Mesendoderm (in vitro differentiated cells): Measurements from ENCODE around the gene LMF1.

Source experiments
- DNase-seq: peaks from one replicate; pipeline ENCODE4 v3.0.0; 2013
- H2AK5ac ChIP-seq: 2 replicates; pipeline ENCODE4 v1.6.1; 2013; ENCODE audit warnings: low read length, inconsistent platforms
- H2BK120ac ChIP-seq: 2 replicates; pipeline ENCODE4 v1.6.1; 2013; ENCODE audit warnings: low read depth, mild to moderate bottlenecking, low read length, moderate library complexity, mixed read lengths
- H2BK15ac ChIP-seq: replicated peaks from 2 replicates; pipeline ENCODE4 v1.6.1; 2013; ENCODE audit warnings: low read depth, mild to moderate bottlenecking, moderate library complexity
- H2BK5ac ChIP-seq: 2 replicates; pipeline ENCODE4 v1.6.1; 2013; ENCODE audit warnings: low read length, inconsistent platforms
- H3K18ac ChIP-seq: 2 replicates; pipeline ENCODE4 v1.6.1; 2013; ENCODE audit warnings: mild to moderate bottlenecking, low read length, mixed read lengths
- H3K23ac ChIP-seq: one replicate; pipeline ENCODE4 v1.6.1; 2013; ENCODE audit warnings: low read length
- H3K27ac ChIP-seq: 2 replicates; pipeline ENCODE4 v1.5.1; 2013; ENCODE audit warnings: low read depth, mild to moderate bottlenecking, inconsistent platforms, low read length, moderate library complexity
- H3K27me3 ChIP-seq: 2 replicates; pipeline ENCODE4 v1.6.1; 2013; ENCODE audit warnings: low read length, control low read depth, mild to moderate bottlenecking, inconsistent platforms; ENCODE audit not compliant: insufficient read depth, poor library complexity
- H3K36me3 ChIP-seq: 2 replicates; pipeline ENCODE4 v1.6.1; 2013; ENCODE audit warnings: low read length, inconsistent platforms; ENCODE audit not compliant: control insufficient read depth, insufficient read depth
- H3K4ac ChIP-seq: one replicate; pipeline ENCODE4 v1.6.1; 2013; ENCODE audit warnings: low read depth, mild to moderate bottlenecking, low read length, moderate library complexity
- H3K4me1 ChIP-seq: 2 replicates; pipeline ENCODE4 v1.6.1; 2013; ENCODE audit warnings: low read depth, low read length, inconsistent platforms; ENCODE audit not compliant: control insufficient read depth
- H3K4me2 ChIP-seq: 2 replicates; pipeline ENCODE4 v1.6.1; 2013; ENCODE audit warnings: low read length
- H3K4me3 ChIP-seq: 2 replicates; pipeline ENCODE4 v1.5.1; 2013; ENCODE audit warnings: mild to moderate bottlenecking, low read length
- H3K56ac ChIP-seq: one replicate; pipeline ENCODE4 v1.6.1; 2013; ENCODE audit warnings: low read length
- H3K79me1 ChIP-seq: 2 replicates; pipeline ENCODE4 v1.6.1; 2013; ENCODE audit warnings: low read length, inconsistent platforms
- H3K79me2 ChIP-seq: 2 replicates; pipeline ENCODE4 v1.6.1; 2013; ENCODE audit warnings: mild to moderate bottlenecking, low read length; ENCODE audit not compliant: control insufficient read depth, insufficient read depth
- H3K9ac ChIP-seq: 2 replicates; pipeline ENCODE4 v1.6.1; 2013; ENCODE audit warnings: low read length, inconsistent platforms
- H4K5ac ChIP-seq: one replicate; pipeline ENCODE4 v1.6.1; 2013; ENCODE audit warnings: low read length
- H4K8ac ChIP-seq: one replicate; pipeline ENCODE4 v1.6.1; 2013; ENCODE audit warnings: low read depth, mild to moderate bottlenecking, control low read depth, low read length, moderate library complexity
- WGBS: extraction: QIAGEN DNeasy Blood & Tissue Kit; methylation state at CpG from one replicate; pipeline ENCODE4 v1.1.7; 2013; ENCODE audit warnings: low lambda C conversion rate, missing lambda C conversion rate; ENCODE audit not compliant: insufficient coverage; ENCODE audit errors: extremely low coverage; 5-methylcytosine and 5-hydroxymethylcytosine counted together

Gene LMF1

GRCh38 chr16:930076-930475 is 40.7 kb downstream of the LMF1 start:
- H2BK15ac ChIP-seq = no peak overlapping the region
- no peaks in the 10 kb centered on the region for H3K4me1 ChIP-seq
- H3K4me3 ChIP-seq = no peak overlapping the region
- no peaks in the 10 kb centered on the region for H3K36me3 ChIP-seq
- no peak overlapping the region for H3K27ac ChIP-seq
- no peak overlapping the region for H2AK5ac ChIP-seq
- no peak overlapping the region for H3K4ac ChIP-seq
- H3K79me2 ChIP-seq = no peaks in the 10 kb centered on the region
- no peak overlapping the region for H2BK5ac ChIP-seq
- no peak overlapping the region for H2BK120ac ChIP-seq
- H3K9ac ChIP-seq = no peak overlapping the region
- no peak overlapping the region for H3K18ac ChIP-seq
- H3K23ac ChIP-seq = no peak overlapping the region
- no peak overlapping the region for H3K4me2 ChIP-seq
- no peak overlapping the region for H3K56ac ChIP-seq
- H4K8ac ChIP-seq = no peak overlapping the region
- H3K79me1 ChIP-seq = no peaks in the 10 kb centered on the region
- WGBS = no CpG with 5 or more reads among the region's 20 CpGs
- H3K27me3 ChIP-seq = no peaks in the 10 kb centered on the region
- no peak for DNase-seq
- H4K5ac ChIP-seq = no peak overlapping the region

GRCh38 chr16:929227-930073 is 41.3 kb downstream of the LMF1 start:
- no peak overlapping the region for H3K18ac ChIP-seq
- no peak overlapping the region for H2AK5ac ChIP-seq
- H3K4ac ChIP-seq = no peak overlapping the region
- H3K56ac ChIP-seq = no peak overlapping the region
- no peak overlapping the region for H4K8ac ChIP-seq
- H2BK15ac ChIP-seq = no peak overlapping the region
- no CpG with 5 or more reads among the region's 45 CpGs for WGBS
- H3K27ac ChIP-seq = no peak overlapping the region
- no peak overlapping the region for H3K4me2 ChIP-seq
- H2BK5ac ChIP-seq = no peak overlapping the region
- H3K4me3 ChIP-seq = no peak overlapping the region
- no peaks in the 10 kb centered on the region for H3K36me3 ChIP-seq
- H3K79me1 ChIP-seq = no peaks in the 10 kb centered on the region
- H2BK120ac ChIP-seq = no peak overlapping the region
- no peaks in the 10 kb centered on the region for H3K27me3 ChIP-seq
- H3K79me2 ChIP-seq = no peaks in the 10 kb centered on the region
- peak overlapping the region; percentile 24 for H3K23ac ChIP-seq
- no peak overlapping the region for H3K9ac ChIP-seq
- no peaks in the 10 kb centered on the region for H3K4me1 ChIP-seq
- no peak for DNase-seq
- H4K5ac ChIP-seq = no peak overlapping the region

- Histone ChIP-seq H2BK5ac (no peak overlapping the region), H3K79me2 (no peaks in the 10 kb centered on the region), H4K8ac (no peak overlapping the region), H3K9ac (no peak overlapping the region), H2BK120ac (no peak overlapping the region), H3K79me1 (no peaks in the 10 kb centered on the region), H4K5ac (no peak overlapping the region), H3K36me3 (no peaks in the 10 kb centered on the region), H3K4ac (no peak overlapping the region), H3K27me3 (no peaks in the 10 kb centered on the region), H3K27ac (no peak overlapping the region), H3K18ac (no peak overlapping the region), H3K23ac (no peak overlapping the region), H3K4me3 (no peak overlapping the region), H2AK5ac (no peak overlapping the region), H3K56ac (no peak overlapping the region), H3K4me2 (no peak overlapping the region), H3K4me1 (no peaks in the 10 kb centered on the region), H2BK15ac (no peak overlapping the region)
- no peak for DNase-seq
- no CpG with 5 or more reads among the region's 11 CpGs for WGBS
These were observed 42.3 kb downstream of the LMF1 start for GRCh38 chr16:928526-928925.

GRCh38 chr16:927931-928330 is 42.9 kb downstream of the LMF1 start:
- H3K18ac ChIP-seq = no peak overlapping the region
- DNase-seq = no peak
- no peak overlapping the region for H3K9ac ChIP-seq
- H3K4me3 ChIP-seq = no peak overlapping the region
- H2BK5ac ChIP-seq = no peak overlapping the region
- H3K79me1 ChIP-seq = no peaks in the 10 kb centered on the region
- no peak overlapping the region for H3K4me2 ChIP-seq
- WGBS = no CpG with 5 or more reads among the region's 18 CpGs
- no peaks in the 10 kb centered on the region for H3K79me2 ChIP-seq
- H3K56ac ChIP-seq = no peak overlapping the region
- no peaks in the 10 kb centered on the region for H3K27me3 ChIP-seq
- no peak overlapping the region for H2AK5ac ChIP-seq
- no peak overlapping the region for H4K8ac ChIP-seq
- no peaks in the 10 kb centered on the region for H3K36me3 ChIP-seq
- H4K5ac ChIP-seq = no peak overlapping the region
- no peak overlapping the region for H2BK15ac ChIP-seq
- H3K23ac ChIP-seq = no peak overlapping the region
- no peak overlapping the region for H3K4ac ChIP-seq
- H3K4me1 ChIP-seq = no peaks in the 10 kb centered on the region
- no peak overlapping the region for H2BK120ac ChIP-seq
- no peak overlapping the region for H3K27ac ChIP-seq

- Histone ChIP-seq H3K79me2 (no peaks in the 10 kb centered on the region), H3K4me2 (no peak overlapping the region), H3K56ac (no peak overlapping the region), H3K23ac (no peak overlapping the region), H3K18ac (no peak overlapping the region), H4K5ac (no peak overlapping the region), H2AK5ac (no peak overlapping the region), H3K27me3 (no peaks in the 10 kb centered on the region), H3K36me3 (no peaks in the 10 kb centered on the region), H2BK15ac (no peak overlapping the region), H3K4me1 (no peaks in the 10 kb centered on the region), H3K27ac (no peak overlapping the region), H4K8ac (no peak overlapping the region), H2BK5ac (no peak overlapping the region), H2BK120ac (no peak overlapping the region), H3K9ac (no peak overlapping the region), H3K4me3 (no peak overlapping the region), H3K79me1 (no peaks in the 10 kb centered on the region), H3K4ac (no peak overlapping the region)
- no peak for DNase-seq
- WGBS = no CpG with 5 or more reads among the region's 15 CpGs
These were observed 43.4 kb downstream of the LMF1 start for GRCh38 chr16:927406-927805.

GRCh38 chr16:926715-927114 is 44.1 kb downstream of the LMF1 start:
- Histone ChIP-seq H2BK15ac (no peak overlapping the region), H3K4me1 (no peaks in the 10 kb centered on the region), H2AK5ac (no peak overlapping the region), H3K56ac (no peak overlapping the region), H3K27ac (no peak overlapping the region), H3K27me3 (no peaks in the 10 kb centered on the region), H3K23ac (no peak overlapping the region), H2BK120ac (no peak overlapping the region), H2BK5ac (no peak overlapping the region), H3K9ac (no peak overlapping the region), H3K79me2 (no peaks in the 10 kb centered on the region), H4K5ac (no peak overlapping the region), H3K36me3 (no peaks in the 10 kb centered on the region), H3K18ac (no peak overlapping the region), H3K4me2 (no peak overlapping the region), H4K8ac (no peak overlapping the region), H3K4ac (no peak overlapping the region), H3K4me3 (no peak overlapping the region), H3K79me1 (no peaks in the 10 kb centered on the region)
- WGBS = no CpG with 5 or more reads among the region's 8 CpGs
- DNase-seq = no peak
